Jurkat, Clone E6-1 (cell line): Measurements from ENCODE around the gene SYT1.

Source experiments
- DNase-seq: peaks from one replicate; pipeline ENCODE4 v3.0.0-alpha.2; 2011; ENCODE audit warnings: low read depth, low spot score
- H3K4me3 ChIP-seq: 2 replicates; pipeline ENCODE4 v1.5.1; 2011; ENCODE audit warnings: mild to moderate bottlenecking, low read length, control low read depth, moderate library complexity

The SYT1 gene

DNA sequence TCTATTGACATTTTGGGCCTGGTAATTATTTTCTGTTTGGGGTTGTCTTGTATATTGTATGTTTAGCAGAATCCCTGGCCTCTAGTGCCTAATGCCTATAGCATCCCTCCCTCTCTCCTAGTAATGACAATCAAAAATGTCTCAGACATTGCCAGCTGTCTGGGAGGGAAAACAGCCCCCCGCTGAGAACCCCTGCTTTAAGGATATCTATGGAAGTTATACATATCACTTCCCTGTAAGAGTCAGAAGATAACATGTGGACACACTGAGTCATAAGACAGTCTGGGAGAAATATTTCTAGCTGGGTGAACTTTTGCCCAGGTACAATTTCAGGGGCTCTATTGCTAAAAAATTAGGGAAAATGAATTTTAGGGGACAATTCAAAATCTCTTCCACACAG lies 571.2 kb downstream of the SYT1 start:
- no peak for DNase-seq
- H3K4me3 ChIP-seq = no peak overlapping the region

DNA sequence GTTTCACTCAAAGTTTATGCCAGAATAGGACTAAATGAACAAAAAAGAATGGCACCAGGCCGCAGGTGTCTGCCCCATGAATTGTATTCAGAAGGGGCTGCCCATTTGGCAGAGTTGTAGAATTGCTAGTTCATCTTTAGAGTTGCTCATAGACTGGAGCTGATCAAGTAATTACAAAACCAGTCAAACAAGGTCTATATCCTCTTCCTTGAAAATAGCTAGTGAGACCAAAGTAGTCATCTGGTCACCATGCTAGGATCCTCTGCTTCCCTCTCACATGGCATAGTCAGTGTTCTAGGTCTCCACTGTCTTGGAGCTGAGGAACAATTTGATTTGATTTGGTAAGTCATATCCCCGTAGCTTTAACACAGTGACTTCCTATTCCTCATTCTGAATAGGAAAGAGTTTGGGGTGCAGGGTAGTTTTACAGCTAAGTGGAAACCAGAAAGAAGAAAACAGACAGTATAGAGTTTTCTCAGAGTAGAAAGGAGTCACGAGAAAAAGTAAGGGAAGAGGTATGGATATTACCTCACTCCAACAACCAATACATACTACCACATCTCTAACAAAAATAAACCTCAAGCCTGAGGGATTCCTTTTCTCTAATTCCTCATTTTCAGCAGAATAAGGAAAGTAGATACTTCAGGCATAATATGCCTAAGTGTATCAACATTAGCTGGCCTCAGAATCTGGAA lies 574.1 kb downstream of the SYT1 start:
- H3K4me3 ChIP-seq = no peak overlapping the region
- no peak for DNase-seq

DNA sequence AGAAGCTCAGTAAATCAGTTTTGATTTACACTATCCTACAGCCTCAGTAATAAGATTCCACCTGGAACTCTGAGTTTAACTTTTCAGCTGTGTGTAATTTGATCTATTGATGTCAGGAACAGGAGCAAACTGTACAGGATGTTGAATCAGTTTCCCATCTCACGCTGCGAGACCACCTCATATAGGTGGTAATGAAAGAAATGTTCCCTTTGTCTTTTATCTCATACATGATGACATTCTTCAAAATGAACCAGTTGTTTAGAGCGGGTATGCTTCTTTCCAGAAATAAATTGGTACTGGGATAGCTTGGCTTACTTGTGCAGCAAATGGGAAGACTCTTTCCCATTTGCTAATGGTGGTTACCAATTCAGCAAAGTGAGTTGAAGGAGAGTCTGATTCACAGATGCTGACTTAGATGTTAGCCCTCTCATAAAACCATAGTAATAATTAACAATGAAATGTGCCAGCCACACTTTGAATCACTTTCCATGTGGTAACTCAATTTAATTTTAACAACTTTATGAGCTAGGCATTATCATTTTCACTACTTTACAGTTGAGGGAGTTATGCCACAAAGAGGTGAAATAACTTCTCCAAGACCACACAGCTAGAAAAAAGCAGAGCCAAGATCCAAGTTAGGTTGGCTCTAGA lies 574.7 kb downstream of the SYT1 start:
- DNase-seq = no peak
- no peak overlapping the region for H3K4me3 ChIP-seq

DNA sequence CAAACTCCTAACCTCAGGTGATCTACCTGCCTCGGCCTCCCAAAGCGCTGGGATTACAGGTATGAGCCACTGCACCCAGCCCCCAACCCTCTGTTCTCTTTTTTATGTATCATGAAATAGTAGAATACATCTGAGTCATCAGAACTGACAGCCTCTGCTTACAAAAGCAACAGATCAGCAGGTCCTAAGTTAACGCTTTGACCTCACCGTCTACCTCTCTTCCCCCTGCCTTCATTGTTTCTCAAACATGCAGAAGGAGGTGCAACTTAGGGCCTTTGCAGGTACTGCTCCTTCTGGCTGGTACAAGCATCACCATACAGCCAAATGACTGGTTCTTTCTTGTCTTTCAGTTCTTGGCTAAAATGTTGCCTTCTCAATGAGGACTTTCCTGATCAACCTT lies 577.0 kb downstream of the SYT1 start:
- no peak for DNase-seq

DNA sequence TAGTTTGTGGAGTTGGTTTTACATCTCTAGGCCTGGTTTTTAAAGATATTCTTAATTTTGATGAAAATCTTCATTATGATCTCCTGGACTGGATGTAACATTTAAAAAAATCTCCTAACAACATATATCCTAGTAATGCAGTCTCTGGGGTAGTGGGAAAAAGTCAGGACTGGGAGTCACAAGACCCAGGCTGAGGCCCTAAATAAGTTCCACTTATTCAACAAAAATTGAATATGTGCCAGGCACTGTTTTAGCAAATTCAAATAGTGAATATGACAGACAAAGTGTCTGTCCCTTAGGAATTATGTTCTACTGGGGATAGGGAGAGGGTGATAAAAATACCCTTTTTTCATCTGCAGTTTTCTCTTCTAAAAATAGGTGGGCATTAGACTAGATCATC lies 577.8 kb downstream of the SYT1 start:
- no peak overlapping the region for H3K4me3 ChIP-seq
- DNase-seq = no peak

More for the DNA sequence above, 577.0 kb downstream of the SYT1 start:
- H3K4me3 ChIP-seq = no peak overlapping the region

DNA sequence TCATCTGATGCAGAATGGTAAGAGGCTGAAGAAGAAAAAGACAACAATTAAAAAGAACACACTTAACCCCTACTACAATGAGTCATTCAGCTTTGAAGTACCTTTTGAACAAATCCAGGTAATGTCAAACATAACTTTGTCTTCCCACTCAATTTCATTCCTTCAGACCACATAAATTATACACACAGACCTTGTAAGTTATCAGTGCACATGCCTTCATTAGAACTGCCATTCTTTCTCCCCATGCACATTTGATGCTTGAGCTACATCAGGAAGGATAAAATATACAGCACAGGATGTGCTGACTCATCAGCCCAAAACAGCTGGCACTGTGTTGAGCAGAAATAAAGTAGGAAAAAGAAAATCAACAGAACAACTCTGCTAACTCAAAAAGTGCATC lies 579.5 kb downstream of the SYT1 start:
- no peak overlapping the region for H3K4me3 ChIP-seq
- DNase-seq = no peak

DNA sequence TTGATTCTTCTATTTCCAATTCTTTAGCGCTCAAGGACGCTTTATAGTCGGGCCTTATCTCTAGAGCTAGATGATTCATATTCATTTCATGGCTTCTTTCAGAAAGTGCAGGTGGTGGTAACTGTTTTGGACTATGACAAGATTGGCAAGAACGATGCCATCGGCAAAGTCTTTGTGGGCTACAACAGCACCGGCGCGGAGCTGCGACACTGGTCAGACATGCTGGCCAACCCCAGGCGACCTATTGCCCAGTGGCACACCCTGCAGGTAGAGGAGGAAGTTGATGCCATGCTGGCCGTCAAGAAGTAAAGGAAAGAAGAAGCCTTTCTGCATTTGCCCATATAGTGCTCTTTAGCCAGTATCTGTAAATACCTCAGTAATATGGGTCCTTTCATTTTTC lies 584.2 kb downstream of the SYT1 start:
- H3K4me3 ChIP-seq = no peak overlapping the region
- DNase-seq = no peak

DNA sequence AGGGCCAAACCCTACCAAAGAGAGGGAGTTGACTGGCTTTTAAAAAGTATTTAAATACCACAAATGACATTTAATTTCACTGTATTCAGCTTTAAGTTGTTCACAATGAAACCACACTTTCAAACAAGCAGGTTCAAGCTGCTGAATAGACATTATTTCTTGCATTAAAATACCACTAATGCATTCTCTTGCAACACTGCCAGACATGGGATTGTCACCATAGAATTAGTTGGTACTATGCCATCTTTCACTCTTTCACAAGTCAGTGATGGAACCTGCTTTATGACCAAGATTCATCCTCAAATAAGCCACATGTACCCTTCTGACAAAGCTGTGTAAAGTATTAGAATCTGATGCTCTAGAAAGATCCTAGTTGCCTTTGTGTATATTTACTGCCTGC lies 586.8 kb downstream of the SYT1 start:
- H3K4me3 ChIP-seq = no peak overlapping the region
- no peak for DNase-seq

DNA sequence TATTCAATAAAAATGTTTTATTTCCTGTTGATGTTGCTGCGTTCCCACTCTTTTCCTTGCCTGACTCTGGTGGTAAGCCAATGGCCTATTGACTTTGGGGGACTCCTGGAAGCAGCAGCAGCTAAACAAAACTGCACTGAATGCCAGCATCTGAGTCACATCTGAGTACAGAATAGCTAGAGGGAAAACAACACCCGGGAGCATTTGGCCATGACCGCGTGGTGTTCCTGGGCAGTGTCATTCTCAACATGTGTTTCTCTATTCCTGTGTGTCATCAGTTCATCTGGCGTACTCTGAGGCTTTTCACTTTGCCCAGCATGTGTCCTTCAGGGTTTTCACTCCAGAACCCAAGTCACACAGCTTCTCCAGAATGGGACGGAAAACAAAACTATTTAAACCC lies 587.4 kb downstream of the SYT1 start:
- no peak for DNase-seq
- no peak overlapping the region for H3K4me3 ChIP-seq

DNA sequence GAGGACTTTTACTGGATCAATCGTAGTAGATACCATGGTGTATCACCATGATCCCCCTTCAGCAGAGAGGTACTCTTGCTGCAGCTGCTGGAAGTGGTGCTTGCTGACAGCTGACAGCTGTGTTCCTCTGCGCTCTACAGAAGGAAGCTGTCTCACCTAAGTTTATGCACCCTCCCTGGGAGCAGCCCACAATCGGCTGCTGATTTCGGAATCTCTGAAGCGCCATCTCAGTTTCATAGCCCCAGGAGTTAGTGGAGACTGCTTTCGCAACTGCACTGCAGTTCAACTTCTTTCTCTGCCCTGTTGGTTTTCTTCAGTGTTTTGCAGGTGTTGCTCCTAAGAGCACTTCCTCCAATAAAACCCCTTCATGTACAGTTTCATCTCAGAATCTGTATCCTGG lies 588.3 kb downstream of the SYT1 start:
- no peak for DNase-seq
- no peak overlapping the region for H3K4me3 ChIP-seq

DNA sequence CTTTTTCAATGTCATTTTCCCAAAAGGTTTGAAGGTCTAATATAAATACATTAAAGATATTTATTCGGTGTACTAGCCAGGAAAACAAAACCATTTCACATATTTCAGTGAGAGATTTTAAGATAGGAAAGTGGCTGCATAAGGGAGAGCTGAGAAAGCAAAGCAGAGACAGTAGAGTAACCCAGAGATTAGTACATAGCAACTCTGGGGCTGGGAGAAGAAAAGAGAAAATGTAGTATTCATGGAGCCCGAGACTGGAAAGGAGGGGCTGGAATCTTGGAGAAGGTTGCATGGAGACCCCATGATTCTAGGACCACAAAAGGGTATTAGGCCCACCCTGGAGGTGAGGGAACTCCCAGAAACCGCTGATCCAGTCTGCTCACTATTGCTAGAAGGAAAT lies 589.2 kb downstream of the SYT1 start:
- DNase-seq = no peak
- H3K4me3 ChIP-seq = no peak overlapping the region

DNA sequence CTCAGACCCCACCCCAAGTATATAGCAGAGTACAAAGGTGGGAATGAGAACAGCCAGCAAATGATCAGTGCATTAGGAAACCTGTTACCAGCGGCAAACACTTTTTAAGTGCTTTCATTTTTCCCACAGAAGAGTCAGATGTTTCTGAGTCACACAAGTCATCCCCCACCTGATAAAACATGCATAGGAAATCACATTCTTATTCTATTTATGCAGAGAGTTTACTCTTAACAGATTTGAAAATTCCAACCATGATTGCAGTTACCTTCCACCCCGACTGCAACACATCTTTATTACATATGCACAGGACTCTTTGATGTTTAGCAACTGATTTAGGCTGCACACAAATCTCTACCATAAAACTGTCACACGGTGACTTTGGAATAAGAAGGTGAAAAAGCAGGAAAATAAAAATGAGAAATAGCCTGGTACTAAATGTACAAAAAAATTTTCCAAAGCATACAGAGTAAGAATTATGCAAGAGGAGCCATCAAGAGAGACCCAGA lies 589.8 kb downstream of the SYT1 start:
- DNase-seq = no peak
- no peak overlapping the region for H3K4me3 ChIP-seq

DNA sequence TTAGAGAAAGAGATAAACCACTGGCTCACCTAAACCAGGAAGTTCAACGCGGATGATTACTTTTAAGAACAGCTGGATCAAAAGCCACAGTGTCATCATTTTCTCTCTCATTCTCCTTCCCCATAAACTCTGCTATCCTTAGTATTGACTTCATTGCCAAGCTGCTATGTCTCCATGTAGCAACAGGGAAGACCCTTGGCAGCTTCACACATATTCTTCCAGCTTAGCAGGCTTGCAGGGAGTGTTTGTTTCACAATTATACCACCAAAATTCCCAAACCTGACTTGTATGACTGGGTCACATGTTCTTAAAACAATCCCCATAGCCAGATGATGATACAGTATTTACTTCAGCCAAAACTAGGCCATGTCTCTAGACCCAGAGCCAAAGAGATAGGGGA lies 590.7 kb downstream of the SYT1 start:
- no peak for DNase-seq
- H3K4me3 ChIP-seq = no peak overlapping the region

DNA sequence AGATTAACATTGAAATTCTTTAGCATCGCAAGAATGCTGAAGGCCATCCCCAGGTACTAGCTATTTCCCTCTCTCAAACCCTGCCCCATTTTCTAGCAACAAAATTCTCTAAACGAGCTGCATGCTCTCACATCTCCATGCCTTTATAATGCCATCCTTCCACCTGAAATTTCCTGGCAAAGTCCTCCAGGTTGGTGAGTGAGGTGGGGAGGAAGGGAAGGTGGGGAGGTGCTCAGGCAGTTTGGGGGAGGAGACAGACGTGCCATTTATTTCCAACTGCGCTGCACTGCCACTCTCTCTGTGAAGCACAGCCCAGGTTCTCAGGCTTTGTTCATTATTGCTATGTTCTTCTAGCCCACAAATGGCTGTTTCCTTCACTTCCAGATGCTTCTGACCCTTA lies 617.7 kb downstream of the SYT1 start:
- DNase-seq = no peak
- H3K4me3 ChIP-seq = no peak overlapping the region

DNA sequence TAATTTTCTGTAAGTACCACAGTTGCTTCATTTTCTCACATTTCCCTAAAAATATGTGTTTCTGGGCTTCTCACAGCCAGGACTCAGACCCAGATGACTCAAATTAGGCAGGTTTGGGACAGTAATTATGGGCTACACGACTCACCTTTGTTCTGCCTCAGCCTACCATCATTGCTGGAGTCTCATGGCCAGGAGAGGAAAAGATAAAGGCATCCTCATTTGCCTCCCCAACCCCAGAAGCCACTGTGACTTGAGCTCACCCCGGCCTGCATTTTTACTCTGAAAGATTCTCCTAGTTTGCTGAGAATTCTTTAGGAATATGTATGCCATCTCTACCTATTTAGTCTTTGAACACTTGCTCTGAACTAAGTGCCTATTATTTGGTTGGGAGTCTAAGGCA lies 618.3 kb downstream of the SYT1 start:
- DNase-seq = no peak
- H3K4me3 ChIP-seq = no peak overlapping the region

DNA sequence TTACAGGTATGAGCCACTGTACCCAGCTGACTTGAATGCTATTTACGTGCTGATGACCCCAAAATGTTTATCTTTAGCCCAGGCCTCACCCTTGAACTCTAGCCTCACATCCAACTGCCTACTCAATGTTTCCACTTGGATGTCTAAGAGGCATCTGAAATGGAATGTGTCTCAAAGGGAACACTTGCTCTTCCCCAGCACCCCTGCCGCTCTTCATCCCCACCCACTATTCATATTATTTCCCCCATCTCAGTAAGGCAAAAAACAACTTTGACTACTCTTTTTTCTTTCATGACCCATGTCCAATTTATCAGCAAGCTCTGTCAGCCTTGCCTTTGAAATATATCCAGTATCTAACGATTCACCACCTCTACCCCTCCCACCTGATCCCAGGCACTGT lies 621.6 kb downstream of the SYT1 start:
- DNase-seq = no peak

DNA sequence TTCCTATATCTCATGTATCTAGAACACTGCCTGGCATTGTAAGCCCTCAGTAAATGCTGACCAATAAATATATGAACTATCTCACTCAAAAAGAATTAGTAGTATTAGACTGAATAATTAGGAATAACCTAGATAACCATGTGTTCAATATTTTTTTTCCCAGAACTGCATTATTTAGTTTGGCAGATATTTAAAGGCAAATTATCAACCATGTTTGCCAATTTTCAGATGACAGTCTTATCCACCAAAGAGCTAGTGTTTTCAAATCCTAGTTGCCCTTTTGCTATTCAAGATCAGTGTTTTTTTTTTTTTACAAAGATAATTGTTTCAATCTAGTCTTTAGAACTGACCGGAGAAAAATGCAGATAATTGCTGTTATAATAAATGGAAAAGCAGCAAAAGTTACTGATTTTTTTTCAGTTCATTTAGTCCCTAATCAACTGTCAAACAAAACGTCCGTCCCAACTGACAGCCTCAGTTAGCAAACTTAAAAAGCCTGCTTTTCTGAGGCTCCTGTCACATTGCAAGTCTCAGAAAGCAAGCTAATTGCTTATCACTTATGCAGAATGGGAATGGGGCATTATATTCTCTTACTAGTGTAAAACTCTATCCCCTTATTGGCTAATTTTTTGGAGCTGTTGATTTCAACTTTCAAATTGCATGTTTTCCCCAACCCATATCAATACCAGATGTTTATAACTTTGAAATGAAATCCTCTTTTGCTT lies 623.0 kb downstream of the SYT1 start:
- DNase-seq = no peak

More for the DNA sequence above, 621.6 kb downstream of the SYT1 start:
- H3K4me3 ChIP-seq = no peak overlapping the region

More for the DNA sequence above, 623.0 kb downstream of the SYT1 start:
- no peak overlapping the region for H3K4me3 ChIP-seq
